Fibroblast of lung (primary cell): ENCODE measurements around the gene DDX59.

Experiments used
- EZH2 ChIP-seq: IDR thresholded peaks from 2 replicates; pipeline ENCODE4 v1.5.1; 2012; ENCODE audit warnings: low read length, control low read depth, mild to moderate bottlenecking; ENCODE audit errors: missing control alignments
- TF ChIP-seq, protein P1 (sequence below), 2 donors: IDR thresholded peaks in 1 of 2; conservative IDR thresholded peaks in 1 of 2; 1 replicate in 1 of 2; 2 replicates in 1 of 2; pipeline ENCODE4 v1.5.1; 2011 to 2012; ENCODE audit warnings: low read length in 2 of 2, control low read depth in 1 of 2, inconsistent platforms in 1 of 2, low read depth in 1 of 2, mild to moderate bottlenecking in 1 of 2

DNA sequence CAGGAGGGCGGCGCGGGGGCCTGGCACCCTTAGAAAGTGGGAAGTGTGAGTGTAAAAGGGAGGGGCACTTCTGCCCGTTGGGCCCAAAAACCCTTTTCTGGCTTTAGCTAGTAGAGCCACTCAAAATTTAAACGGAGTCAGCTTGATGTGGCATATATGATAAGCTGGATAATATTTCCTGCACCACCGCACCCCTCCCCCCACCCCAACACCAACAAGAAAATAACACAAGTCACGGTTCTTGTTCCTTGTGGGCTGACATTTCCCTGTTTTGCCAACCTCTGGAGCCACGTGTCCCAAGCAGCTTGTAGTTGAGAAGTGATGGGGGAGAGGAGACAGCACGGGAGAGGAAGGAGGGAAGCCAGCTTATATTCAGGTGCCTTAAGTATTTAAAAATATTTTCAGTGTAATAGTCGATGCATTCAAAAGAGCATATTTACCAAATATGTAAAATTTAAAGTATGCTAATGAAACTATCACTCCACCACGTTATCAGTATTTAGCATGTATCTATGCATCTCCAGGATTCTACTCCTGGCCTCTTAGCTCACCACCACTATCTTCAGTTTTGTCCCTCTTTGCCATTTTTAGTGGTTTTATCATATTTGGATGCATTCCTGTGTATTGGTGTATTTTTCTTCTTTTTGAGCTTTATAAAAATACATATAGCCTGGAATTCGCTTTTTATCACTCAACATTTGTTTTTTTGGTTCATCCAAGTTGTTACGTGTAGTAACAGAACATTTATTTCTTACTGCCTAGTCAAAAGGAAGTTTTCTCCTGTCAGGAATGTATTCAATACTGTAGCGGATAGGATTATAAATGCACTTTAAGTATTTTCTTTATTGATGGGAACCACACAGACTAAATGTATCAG, 773 bp upstream of the DDX59 start:
- TF ChIP-seq, protein P1, sequence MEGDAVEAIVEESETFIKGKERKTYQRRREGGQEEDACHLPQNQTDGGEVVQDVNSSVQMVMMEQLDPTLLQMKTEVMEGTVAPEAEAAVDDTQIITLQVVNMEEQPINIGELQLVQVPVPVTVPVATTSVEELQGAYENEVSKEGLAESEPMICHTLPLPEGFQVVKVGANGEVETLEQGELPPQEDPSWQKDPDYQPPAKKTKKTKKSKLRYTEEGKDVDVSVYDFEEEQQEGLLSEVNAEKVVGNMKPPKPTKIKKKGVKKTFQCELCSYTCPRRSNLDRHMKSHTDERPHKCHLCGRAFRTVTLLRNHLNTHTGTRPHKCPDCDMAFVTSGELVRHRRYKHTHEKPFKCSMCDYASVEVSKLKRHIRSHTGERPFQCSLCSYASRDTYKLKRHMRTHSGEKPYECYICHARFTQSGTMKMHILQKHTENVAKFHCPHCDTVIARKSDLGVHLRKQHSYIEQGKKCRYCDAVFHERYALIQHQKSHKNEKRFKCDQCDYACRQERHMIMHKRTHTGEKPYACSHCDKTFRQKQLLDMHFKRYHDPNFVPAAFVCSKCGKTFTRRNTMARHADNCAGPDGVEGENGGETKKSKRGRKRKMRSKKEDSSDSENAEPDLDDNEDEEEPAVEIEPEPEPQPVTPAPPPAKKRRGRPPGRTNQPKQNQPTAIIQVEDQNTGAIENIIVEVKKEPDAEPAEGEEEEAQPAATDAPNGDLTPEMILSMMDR (conservative IDR thresholded peaks at IDR 0.05 in 1 of 2, IDR thresholded peaks at IDR 0.05 in 1 of 2; ENCODE audit: low read depth in 1 of 2, low read length in 2 of 2), result no peak
- no peak for TF ChIP-seq EZH2
